ENCODE measurements around the gene SEPTIN1.
A peak's percentile ranks its signal among the peaks of the same experiment; 100 is the strongest.
"Not testable (repeated sequence)": the region's sequence is repeated elsewhere in the genome, so short reads cannot be mapped to it uniquely, and the experiment has no call there.

The SEPTIN1 gene

DNA sequence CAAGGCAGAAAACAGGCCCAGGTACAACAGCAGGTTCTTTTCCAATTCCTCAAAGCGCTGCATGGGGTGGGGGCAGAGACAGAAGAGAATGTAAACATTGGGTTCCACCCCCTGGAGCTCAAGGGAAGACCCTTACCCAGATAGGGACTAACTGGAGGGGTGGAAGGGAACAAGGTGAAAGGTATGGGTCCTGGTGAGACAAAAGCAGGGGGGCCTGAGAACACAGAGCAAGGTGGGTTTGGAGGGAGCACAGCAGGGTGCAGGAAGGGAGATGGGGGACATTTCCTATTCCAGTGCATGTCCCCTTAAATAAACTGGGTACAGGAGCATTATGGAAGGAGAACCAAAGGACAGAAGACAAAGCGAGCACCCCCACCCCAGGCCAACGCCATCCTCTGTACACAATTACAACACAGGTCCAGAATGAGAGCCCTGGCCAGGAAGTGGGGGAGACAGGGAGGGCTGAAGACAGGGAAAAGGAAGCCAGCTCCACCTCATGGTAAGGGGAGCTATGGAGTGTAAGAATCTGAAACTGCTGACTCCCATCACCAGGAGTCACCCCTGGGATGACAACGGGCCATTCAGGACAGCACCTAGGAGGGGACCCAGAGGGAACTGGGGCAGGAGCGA lies 25.2 kb downstream of the SEPTIN1 start:
- DNase-seq: no peak

DNA sequence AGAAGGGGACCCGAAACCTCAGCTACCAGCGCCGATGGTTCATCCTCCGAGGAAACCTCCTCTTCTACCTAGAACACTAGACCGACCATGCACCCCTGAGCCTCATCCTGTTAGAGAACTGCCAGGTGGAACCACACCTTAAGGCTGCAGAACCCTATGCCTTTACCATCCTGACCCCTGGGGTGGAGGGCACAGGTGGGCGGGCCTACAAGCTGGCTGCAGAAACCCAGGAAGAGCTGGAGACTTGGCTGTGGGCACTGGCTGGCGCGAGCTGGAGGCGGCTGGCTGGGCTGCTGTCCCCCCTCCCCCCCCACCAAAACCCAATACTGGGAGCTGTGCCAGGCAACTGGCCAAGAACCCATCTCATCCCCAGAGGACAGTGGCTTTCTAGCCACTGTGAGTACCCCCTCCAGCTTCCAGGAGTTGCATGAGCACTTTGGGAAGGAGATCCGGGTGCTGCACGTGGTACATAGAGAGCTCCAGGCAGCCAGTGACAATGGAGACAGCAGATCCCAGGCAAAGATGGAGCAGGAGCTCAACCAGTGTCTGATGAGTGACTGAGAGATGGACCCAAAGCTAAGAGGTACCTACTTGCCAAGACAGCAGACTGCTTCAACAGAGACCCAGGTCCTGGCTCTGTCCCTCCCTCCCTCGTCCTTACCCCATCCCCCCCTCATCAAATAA lies 25.8 kb downstream of the SEPTIN1 start:
- DNase-seq: peak; percentile 35

DNA sequence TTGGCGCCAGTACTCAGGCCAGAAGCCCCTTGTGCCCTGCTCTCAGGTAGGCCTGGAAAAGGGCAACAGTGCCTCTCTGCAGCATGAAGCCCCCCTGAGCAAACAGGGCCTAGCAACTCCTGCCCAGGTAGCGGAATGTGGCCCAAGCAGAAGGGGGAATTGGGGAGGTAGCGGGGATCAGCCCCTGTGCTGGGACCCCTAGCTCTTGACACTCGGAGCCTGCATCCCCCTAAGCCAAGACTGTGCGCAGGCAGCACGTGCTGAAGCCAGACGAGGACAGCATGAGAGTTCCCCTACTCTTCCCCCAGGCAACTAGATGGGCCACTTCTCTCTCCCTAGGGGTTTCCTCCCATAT lies 26.4 kb downstream of the SEPTIN1 start:
- DNase-seq: no peak

DNA sequence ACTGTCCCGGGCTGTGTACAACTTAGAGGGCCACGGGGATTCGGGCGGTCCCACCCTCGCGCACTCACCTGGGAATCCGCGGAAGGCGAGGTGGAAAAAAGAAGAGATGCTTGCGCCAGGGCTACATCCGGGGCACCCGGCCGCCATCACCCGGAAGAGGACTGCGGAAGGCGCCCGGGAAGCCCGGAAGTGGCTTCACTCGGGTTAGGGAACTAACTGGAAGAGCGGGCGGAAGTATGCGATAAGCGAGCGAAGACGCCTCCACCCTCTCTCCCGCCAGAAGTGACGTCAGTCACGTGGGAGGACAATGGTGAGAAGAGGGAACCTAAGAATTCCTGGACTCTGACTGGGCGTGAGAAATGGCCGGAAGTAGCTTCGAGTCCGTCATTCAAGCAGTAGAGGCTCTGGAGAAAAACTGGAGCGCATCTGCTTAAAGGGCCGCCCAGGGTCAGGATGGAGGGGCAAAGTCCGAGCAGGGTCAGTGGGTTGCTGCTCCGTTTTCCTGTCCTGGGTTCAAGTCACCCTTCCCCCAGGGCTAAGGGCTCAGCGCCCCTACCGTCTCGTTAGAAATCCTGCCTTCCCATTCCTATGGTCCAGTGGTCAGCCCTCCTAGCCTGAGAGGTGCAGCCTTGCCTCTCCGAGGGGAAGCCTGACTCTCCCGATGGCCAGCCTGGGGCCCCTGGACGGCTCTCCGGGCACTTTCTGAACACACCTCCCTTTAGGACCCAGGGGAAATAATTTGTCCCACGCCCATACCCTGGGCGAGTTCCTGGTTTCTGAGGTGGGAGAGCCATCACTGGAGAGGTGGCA lies 27.0 kb downstream of the SEPTIN1 start, which contains the start of gene CD2BP2:
CD2BP2 (minus strand) TSS at position 165 of the 810 bp plus-strand sequence. CDS start 627 bp downstream, outside the sequence.
- DNase-seq: peak; percentile 99

DNA sequence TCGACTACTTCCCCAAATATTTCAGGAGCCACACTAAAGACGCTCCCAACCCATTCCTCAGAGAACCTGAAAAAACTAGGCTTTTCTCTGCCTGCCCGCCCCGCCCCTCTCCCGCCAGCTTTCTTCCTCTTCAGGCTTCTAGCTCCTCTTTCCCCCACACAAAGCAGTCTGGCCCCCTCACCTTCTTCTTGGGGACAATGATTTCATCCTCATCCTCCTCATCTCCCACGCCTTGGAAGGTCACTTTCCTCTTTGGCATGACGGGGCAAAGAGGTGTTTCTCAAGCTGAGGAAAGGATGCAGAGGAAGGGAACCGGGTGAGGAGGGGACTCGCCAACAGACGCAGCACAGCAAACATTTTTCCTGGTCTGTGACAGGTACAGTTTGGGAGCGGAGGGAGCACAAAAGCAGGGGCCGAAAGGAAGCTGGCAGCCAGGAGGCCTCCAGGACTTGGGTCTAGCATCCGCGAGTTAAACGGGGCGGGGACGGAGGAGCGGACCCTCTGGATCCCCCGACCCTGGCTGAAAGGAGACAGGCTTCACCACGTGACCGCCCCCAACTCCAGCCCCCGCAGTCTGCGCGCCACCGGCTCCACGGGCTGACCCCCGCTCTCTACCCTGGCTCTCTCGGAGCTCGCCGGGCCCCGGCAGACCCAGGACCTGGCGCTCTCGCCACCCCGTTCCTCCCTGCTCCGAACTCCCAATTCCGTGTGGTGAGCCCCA lies 27.8 kb downstream of the SEPTIN1 start:
- DNase-seq: peak; percentile 35

DNA sequence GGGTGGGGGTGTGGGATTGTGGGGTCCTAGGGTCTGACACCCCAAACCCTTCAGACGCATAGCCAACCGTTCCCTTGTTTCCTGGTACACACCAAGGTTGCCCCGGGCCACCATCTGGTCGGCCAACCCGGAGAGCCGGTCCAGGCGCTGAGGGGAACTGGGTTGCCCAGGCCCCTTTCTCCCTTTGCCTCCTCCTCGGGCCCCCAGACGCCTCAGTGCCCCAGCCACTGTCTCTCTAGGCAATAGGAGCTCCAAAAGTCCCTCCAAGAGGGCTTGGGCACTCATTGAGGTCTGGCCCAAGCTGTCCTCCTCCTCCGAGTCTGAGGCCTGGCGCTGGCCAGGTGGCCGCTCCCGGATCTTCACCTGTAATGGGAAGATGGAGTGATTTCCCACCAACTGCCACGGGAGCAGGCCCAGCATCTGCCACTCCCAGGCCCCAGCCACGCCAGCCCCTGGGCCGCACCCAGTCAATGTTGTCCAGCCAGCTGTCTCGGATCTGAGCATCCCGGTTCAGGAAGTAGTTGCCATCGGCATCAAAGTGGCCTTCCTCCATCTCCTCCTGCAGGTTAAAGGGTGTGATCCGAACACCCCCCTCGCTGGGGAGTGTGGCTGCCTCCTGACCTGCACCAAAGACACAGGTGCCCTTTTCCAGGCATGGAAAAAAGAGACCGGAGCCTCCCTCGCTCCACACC lies 28.8 kb downstream of the SEPTIN1 start:
- no peak for DNase-seq

DNA sequence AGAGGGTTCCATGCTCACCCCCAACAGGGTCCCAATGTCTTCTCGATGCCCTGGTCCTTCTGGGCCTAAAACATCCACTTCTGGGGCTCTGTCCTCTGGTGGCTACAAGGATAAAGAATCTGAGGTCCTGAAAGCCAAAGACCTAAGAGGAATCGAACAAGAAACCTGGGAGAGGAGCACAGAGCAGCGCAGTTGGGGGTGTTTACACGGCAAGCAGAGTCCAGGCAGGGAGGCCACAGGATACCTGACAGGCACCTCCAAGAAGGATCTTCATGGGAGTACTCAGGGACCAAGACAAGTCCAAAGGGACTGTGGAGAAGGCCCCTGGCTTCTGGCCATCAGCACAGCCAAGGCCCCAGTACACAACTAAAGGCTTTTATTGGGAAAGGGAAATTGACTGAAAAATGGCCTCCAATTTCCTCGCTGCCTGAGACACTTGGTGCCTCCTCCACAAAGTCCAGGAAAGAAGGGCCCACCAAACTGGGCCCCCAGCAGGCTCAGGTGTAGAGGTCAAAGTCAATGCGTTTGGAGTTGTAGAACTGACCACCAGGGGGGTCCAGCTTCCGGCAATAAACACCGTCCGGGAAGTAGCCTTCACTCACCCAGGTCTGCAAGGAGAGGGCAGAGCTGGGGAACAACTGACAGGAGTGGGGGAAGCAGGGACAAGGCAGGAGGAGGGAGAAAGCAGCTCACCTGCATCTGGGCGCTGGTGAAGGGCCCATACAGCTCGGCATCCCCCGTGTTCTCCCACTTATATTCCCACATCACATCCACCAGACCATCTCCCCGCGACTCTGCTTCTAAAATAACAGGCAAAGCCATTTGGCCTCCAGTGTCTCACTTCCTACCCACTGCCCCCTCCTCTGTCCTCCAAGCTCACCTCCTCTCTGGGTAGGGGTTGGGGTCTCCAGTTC lies 29.6 kb downstream of the SEPTIN1 start:
- DNase-seq: no peak

DNA sequence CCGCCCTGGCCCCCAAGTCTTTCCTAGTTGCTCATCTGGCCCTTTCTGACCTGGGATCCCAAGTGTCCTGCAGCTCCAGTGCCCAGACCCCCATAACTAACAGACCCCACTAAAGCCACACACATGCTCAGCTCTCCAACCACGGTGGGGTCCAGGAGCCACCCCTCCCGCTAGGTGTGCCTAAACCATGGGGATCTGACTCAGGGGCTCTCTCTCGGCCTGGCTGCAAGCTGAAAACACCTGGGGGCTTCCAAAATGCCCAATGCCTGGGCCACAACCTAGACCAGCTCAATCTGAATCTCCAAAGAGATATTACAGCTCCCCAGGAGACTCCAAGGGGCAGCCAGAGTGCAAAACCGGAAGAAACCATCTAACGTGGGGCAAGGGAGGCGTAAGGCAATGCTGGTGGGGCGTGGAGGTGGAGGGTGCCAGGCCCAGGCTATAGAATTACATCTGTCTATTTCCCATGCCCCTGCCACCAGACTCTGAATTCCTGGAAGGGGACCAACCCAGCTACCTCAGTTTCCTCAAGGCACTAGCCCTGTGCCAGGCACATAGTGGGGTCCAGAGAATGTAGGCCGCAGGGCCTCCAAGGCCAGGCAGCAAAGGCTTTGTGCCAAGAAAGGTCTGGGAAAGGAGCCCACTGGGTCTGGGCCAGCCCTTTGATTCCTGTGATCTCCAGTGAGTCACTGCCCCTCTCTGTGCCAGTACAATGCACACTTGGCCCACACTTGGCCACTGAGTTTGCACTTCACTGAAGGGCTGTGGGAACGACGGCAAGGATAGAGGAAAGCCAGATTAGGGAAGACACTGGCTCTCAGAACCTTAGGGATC lies 30.6 kb downstream of the SEPTIN1 start:
- DNase-seq: no peak

DNA sequence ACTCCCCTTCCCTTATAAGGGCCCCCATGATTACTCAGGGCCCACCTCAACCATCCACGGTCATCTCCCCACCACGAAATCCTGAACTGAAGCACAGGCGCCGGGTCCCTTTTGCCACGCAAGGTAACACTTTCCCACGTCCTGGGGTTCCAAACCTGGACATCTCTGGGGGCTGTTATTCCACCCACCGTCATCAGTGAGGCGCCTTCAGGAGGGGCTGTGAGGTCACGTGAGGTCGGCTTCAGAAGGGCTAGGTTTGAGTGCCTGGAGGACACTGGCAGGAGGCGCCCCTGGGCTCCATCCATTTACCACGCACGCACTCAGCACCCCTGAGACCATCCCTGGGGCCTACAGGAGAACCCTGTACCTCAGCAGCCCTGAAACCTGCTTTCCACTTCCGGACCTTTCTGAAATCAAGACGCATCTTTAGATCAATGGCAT lies 31.3 kb downstream of the SEPTIN1 start:
- DNase-seq: no peak

DNA sequence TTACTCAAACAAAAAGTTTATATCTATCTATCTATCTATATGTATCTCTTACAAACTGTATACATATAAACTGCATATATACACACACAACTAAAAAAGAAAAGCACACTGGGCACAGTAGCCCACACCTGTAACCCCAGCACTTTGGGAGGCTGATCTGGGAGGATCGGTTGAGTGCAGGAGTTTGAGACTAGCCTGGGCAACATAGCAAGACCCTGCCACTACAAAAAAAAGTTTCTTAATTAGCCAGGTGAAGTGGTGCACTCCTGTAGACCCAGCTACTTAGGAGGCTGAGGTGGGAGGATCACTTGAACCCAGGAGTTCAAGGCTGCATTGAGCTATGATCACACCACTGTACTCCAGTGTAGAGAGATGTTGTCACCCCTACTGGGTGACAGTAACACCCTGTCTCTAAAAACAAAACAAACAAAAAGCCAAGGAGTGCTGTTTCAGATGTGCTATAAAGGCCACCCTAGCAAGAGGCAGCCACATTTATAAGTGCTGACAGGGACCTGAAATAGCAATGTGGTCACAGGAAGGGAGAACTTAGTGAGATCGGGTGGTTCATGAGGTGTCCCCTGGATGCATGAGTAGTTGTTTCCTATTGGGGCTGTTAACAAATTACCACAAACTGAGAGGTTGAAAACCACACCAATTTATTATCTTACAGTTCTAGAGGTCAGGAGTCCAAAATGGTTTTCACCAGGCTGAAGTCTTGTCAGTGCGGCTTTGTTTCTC lies 32.1 kb downstream of the SEPTIN1 start:
- peak; percentile 60 for DNase-seq

DNA sequence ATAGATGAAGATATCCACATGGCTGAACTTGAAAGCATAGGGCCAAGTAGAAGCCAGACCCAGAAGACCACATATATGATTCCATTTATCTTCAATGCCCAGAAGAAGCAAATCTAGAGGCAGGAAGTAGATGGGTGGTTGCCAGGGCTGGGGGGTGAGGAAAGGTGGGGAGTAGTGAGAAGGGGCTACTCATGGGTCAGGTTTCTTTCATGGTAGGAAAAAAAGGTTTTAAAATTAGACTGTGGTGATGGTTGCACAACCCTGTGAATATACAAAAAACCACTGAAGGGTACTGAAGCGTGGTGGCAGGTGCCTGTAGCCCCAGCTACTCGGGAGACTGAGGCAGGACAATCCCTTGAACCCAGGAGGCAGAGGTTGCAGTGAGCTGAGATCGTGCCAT lies 32.7 kb downstream of the SEPTIN1 start:
- peak; percentile 59 for DNase-seq

DNA sequence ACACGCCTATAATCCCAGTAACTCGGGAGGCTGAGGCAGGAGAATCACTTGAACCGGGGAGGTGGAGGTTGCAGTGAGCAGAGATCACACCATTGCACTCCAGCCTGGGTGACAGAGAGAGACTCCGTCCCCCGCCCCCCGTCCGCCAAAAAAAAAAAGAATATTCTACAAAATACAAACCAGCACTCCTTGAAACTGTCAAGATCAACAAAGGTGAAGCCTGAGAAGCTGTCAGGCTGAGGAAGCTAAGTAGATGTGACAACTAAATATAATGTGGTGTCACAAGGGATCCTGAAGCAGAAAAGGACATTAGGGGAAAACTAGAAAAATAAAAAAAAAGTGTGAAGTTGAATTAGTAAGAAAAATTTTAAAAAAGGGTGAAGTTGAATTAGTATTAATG lies 33.4 kb downstream of the SEPTIN1 start:
- DNase-seq: no peak

DNA sequence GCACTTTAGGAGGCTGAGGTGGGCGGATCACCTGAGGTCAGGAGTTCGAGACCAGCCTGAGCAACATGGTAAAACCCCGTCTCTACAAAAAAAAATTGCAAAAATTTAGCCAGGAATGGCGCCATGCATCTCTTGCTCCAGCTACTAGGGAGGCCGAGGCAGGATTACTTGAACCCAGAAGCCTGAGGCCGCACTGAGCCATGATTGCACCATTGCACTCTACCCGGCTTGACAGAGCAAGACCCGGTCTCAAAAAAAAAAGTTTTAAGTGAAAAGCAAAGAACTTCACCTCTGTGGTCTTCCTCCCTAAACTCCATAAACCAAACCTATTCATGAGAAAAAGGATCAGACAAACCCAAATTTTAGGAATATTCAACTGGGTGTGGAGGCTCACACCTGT lies 34.2 kb downstream of the SEPTIN1 start:
- no peak for DNase-seq

DNA sequence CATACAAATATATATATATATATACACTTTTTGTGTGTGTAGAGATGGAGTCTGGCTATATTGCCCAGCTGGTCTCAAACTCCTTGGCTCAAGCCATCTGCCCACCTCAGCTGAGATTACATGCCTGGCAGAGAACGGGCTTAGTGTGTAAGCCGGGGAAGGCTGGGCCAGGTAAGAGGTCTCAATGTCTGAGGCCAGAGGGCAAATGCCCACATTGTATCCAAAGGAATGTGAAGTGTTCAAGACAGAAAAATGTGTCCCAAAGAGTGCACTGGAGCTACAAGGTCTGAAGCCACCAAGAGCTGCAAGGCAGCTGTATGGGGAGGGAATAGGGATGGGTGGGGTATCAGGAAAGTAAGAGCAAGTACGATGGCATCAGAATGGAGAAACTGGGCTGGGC lies 36.1 kb downstream of the SEPTIN1 start:
- DNase-seq: no peak

DNA sequence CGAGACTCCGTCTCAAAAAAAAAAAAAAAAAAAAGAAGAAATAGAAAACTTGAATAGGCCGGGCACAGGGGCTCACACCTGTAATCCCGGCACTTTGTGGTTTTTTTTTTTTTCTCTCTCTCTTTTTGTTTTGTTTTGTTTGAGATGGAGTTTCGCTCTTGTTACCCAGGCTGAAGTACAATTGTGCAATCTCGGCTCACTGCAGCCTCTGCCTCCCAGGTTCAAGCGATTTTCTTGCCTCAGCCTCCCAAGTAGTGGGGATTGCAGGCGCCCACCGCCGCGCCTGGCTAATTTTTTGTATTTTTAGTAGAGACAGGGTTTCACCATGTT lies 38.9 kb downstream of the SEPTIN1 start:
- DNase-seq: not testable (repeated sequence)

DNA sequence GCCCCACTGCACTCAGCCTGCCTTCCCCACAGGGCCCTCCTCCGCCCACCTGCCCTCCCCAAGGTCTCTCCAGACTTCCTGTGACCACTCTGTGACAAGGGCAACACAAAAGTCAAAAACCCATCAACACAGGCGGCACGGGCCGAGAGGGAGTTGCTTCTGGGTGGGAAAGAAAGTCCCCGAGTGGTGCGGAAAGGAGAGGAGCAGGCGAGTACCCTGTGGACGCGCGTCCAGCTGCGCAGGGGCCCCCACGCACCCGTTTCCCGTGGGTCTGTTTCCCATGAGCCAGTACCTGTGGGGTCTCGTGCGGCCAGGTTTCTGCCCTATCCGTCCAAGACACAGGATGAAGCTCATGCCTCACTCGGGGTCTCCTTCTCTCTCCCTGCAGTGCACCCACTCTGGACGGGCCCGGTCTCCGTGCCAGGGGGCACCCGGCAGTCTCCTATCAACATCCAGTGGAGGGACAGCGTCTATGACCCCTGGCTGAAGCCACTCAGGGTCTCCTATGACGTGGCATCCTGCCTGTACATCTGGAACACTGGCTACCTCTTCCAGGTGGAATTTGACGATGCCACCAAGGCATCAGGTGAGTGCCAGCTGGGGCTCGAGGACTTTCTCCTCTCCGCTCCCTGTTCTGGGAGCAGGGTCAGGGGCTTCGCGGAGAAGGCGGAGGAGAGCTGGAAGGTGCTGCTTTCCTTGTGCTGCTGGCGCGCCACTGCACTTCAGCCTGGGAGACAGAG lies 39.4 kb downstream of the SEPTIN1 start:
- DNase-seq: no peak

DNA sequence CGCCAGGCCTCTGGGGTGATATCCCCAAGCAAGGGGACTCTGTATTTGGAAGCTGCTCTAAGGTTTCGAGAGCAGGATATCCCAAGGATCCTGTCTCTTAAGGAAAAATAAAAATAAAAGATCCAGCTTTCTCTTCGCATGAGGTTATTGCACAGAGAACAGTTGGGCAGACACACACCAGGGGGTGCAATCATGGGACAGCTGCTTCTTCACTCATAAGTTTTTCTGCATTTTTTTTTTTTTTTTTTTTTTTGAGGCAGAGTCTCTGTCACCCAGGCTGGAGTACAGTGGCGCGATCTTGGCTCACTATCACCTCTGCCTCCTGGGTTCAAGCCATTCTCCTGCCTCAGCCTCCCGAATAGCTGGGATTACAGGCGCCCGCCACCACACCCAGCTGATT lies 40.4 kb downstream of the SEPTIN1 start:
- peak; percentile 26 for DNase-seq

DNA sequence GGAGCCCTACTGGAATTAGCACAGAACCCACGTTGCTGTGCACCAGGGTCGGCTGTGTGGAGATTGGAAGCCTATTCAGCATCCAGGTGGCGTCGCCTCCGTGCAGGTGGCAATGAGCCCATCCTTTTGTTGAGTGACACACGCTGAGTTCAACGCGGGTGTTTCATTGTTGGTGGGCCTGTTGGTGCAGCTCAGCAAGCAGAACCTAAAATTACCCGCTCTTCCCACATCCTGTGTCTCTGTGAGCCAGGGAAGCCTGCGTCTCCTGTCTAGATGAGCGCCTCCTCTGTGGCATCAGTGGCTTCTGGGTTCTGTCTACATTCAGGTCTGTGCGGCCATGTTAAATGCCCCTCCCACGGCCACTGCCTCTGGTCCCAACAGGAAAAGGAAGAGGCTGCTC lies 41.7 kb downstream of the SEPTIN1 start:
- DNase-seq: no peak

DNA sequence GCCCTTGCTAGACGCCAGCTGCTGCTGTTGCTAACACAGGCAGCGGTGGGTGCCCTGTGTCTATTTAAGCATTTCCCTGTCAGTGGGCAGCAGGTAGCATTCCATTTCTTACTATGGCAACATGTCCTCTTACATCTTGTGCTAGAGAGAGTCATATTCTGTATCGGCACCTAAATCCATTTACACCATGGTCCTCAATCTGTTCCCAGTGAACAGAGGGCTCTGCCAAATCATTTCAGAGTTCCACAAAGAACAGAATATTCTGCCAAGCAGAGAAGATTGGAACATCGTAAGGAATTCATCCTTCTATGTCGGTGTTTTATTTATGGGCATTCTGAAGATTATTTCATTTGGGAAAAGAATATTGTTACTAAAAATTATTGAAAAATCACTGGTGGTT lies 43.6 kb downstream of the SEPTIN1 start:
- not testable (repeated sequence) for DNase-seq
